SK-N-MC (cell line): ENCODE results near the gene ENAM.

Source experiments
- EZH2 ChIP-seq: fragments of 200-600 bp; sonication (generic); IDR thresholded peaks from one replicate; pipeline ENCODE4 v1.6.1; 2017; ENCODE audit warnings: antibody characterized with exemption
- POLR2AphosphoS5 ChIP-seq: IDR thresholded peaks from 2 replicates; pipeline ENCODE4 v1.6.1; 2012; ENCODE audit warnings: mild to moderate bottlenecking, low read depth, low read length, borderline replicate concordance

DNA sequence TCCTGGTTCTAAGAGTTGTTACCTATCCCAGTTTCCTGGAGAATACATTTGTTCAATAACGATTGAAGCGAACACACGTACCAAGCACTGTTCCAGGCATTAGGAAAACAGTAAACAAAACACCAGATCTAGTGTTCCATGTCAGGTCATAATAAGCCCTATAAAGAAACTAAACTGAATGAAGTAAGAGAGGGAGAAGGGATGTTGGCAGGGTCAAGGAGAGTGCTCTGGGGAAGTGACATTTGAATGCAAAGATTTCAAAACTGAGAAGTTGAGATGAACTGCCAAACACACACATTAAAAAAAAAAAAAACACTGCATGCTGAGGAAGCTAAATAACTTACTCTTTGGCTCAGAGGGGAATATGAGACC, 14.4 kb upstream of the ENAM start:
- no peak for TF ChIP-seq EZH2
- no peak for TF ChIP-seq POLR2AphosphoS5
